Anterior cingulate cortex (tissue), 58 donors: ENCODE measurements around the gene MRPL51.

ENCODE experiments used
- DNase-seq, 58 donors: peaks; one replicate each; lab custom pipeline; 2025; lab: John Stamatoyannopoulos, UW

Gene MRPL51

GRCh38 chr12:6444031-6444430, 49.0 kb downstream of the MRPL51 start:
- no peak for DNase-seq

- no peak for DNase-seq
These were observed 49.6 kb downstream of the MRPL51 start for GRCh38 chr12:6443361-6443983.

GRCh38 chr12:6442836-6443235, 50.2 kb downstream of the MRPL51 start:
- no peak for DNase-seq
